ENCODE measurements around the gene TMEM181. TPM values are rescaled to one million over a fixed set of nuclear protein-coding genes. Genes with fewer than 3 reads are reported as not detected.
"Not testable (repeated sequence)": the region's sequence is repeated elsewhere in the genome, so short reads cannot be mapped to it uniquely, and the experiment has no call there.

The TMEM181 gene
- polyA plus RNA-seq, 1 of the 3 experiments (the other 2 are of a cell fraction), result 19.5 TPM

GRCh38 chr6:158656986-158657385, 97.1 kb downstream of the TMEM181 start:
- not testable (repeated sequence) for H3K4me2 ChIP-seq

GRCh38 chr6:158660333-158660754, 100.5 kb downstream of the TMEM181 start:
- Histone ChIP-seq H3F3A (replicated peaks; ENCODE audit: insufficient read depth) (peaks cover 19% of the 10 kb centered on the region), H3K9me3 (no peaks in the 10 kb centered on the region), H4K20me1 (ENCODE audit: insufficient read depth) (no peaks in the 10 kb centered on the region), H3K27me3 (ENCODE audit: insufficient read depth) (no peaks in the 10 kb centered on the region), H3K4me1 (ENCODE audit: control insufficient read depth in 1 of 2, insufficient read depth in 2 of 2, low read depth in 1 of 2, low read length in 1 of 2) (peaks cover 5 to 9% of the 10 kb centered on the region in 2 experiments; a peak in 2 of 4 replicates), H2AFZ (ENCODE audit: low read depth) (no peak overlapping the region), H3K27ac (ENCODE audit: low read depth in 2 of 2, low read length in 1 of 2) (no peak overlapping the region), H3K4me2 (no peak overlapping the region), H3K9ac (no peak overlapping the region), H3K9me2 (no peaks in the 10 kb centered on the region), H3K36me3 (replicated peaks in 1 of 2; ENCODE audit: control insufficient read depth in 1 of 2, insufficient read depth in 2 of 2, low read length in 1 of 2) (no peaks in the 10 kb centered on the region), H3K79me2 (ENCODE audit: insufficient read depth) (no peaks in the 10 kb centered on the region), H3K4me3 (ENCODE audit: low read depth in 2 of 2, low read length in 1 of 2) (no peak overlapping the region)
- no peak for TF ChIP-seq RFX5 (IDR thresholded peaks at IDR 0.05; ENCODE audit: low read length)
- no peak for TF ChIP-seq RCOR1 (IDR thresholded peaks at IDR 0.05; ENCODE audit: low read length)
- TF ChIP-seq, protein P1, sequence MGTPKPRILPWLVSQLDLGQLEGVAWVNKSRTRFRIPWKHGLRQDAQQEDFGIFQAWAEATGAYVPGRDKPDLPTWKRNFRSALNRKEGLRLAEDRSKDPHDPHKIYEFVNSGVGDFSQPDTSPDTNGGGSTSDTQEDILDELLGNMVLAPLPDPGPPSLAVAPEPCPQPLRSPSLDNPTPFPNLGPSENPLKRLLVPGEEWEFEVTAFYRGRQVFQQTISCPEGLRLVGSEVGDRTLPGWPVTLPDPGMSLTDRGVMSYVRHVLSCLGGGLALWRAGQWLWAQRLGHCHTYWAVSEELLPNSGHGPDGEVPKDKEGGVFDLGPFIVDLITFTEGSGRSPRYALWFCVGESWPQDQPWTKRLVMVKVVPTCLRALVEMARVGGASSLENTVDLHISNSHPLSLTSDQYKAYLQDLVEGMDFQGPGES (IDR thresholded peaks at IDR 0.05; ENCODE audit: low read depth, low read length), result no peak
- no peak for TF ChIP-seq CHD2 (IDR thresholded peaks at IDR 0.05; ENCODE audit: low read length, partially characterized antibody)
- no peak for TF ChIP-seq PBX3 (IDR thresholded peaks at IDR 0.05)
- TF ChIP-seq, protein P2, sequence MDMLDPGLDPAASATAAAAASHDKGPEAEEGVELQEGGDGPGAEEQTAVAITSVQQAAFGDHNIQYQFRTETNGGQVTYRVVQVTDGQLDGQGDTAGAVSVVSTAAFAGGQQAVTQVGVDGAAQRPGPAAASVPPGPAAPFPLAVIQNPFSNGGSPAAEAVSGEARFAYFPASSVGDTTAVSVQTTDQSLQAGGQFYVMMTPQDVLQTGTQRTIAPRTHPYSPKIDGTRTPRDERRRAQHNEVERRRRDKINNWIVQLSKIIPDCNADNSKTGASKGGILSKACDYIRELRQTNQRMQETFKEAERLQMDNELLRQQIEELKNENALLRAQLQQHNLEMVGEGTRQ (IDR thresholded peaks at IDR 0.05; ENCODE audit: borderline replicate concordance, low read depth, low read length), result no peak
- peak; percentile 50 for TF ChIP-seq RAD21 (IDR thresholded peaks at IDR 0.05; ENCODE audit: low read length)
- TF ChIP-seq SMC3 (IDR thresholded peaks at IDR 0.05; ENCODE audit: low read depth, low read length), result peak; percentile 31; the same call in 1 of the 2 replicates
- peak; percentile 61 for TF ChIP-seq CTCF (IDR thresholded peaks at IDR 0.05)
- no peak for TF ChIP-seq MEF2A (IDR thresholded peaks at IDR 0.05; ENCODE audit: borderline replicate concordance, low read depth)
- peak; percentile 55 for DNase-seq
- CTCF ChIA-PET, result interaction anchor here (0.7 to 2.7 kb wide), 13 partner anchors 9 to 446 kb away, joined by 3 to 20 read pairs (median 5); partner anchors contain the start of genes DYNLT1 and SYTL3
- POLR2A ChIA-PET, result no interaction called here
- WGBS (ENCODE audit: low lambda C conversion rate), result 64% methylated on average over 10 of the region's 10 CpGs

More at GRCh38 chr6:158656986-158657385, 97.1 kb downstream of the TMEM181 start:
- peak overlapping the region in 1 of 2 experiments; percentile 92; a peak in 1 of 4 replicates for H3K27ac ChIP-seq (ENCODE audit: low read depth in 2 of 2, low read length in 1 of 2)
- POLR2A ChIA-PET; H2AFZ ChIP-seq (ENCODE audit: low read depth); H3K27me3 ChIP-seq (ENCODE audit: insufficient read depth); H3K79me2 ChIP-seq (ENCODE audit: insufficient read depth); H3K9me2 ChIP-seq; H3K4me3 ChIP-seq (ENCODE audit: low read depth in 2 of 2, low read length in 1 of 2); H3K9ac ChIP-seq; H3K36me3 ChIP-seq (replicated peaks in 1 of 2; ENCODE audit: control insufficient read depth in 1 of 2, insufficient read depth in 2 of 2, low read length in 1 of 2); H4K20me1 ChIP-seq (ENCODE audit: insufficient read depth); CTCF ChIA-PET; DNase-seq; H3K9me3 ChIP-seq: not testable (repeated sequence)
- WGBS (ENCODE audit: low lambda C conversion rate), result 38% methylated on average over 9 of the region's 9 CpGs
- H3K4me1 ChIP-seq (ENCODE audit: control insufficient read depth in 1 of 2, insufficient read depth in 2 of 2, low read depth in 1 of 2, low read length in 1 of 2), result peaks cover 16 to 25% of the 10 kb centered on the region in 2 experiments; a peak in 3 of 4 replicates
- H3F3A ChIP-seq (replicated peaks; ENCODE audit: insufficient read depth), result peaks cover 36% of the 10 kb centered on the region
- peak; percentile 36; the same call in 1 of the 2 replicates for TF ChIP-seq JUND (IDR thresholded peaks at IDR 0.05)
- TF ChIP-seq TCF12 (IDR thresholded peaks at IDR 0.05), result peak; percentile 83
- TF ChIP-seq FOSL2 (IDR thresholded peaks at IDR 0.05; ENCODE audit: borderline replicate concordance, low read depth), result peak; percentile 60
- peak; percentile 85 for TF ChIP-seq RXRA (IDR thresholded peaks at IDR 0.05; ENCODE audit: borderline replicate concordance, low read depth)
- peak in 1 of 2 experiments; percentile 40; a peak in 1 of 4 replicates for TF ChIP-seq EP300 (IDR thresholded peaks at IDR 0.05; ENCODE audit: borderline replicate concordance in 1 of 2, low read depth in 1 of 2, low read length in 1 of 2)
